Natural killer cell (primary cell): ENCODE measurements around the gene MIGA2. TPM values are rescaled to one million over a fixed set of nuclear protein-coding genes. Genes with fewer than 3 reads are reported as not detected.

Experiments used
- ATAC-seq, 3 donors: fragments of 150-1000 bp in 2 of 3; fragments of 200-7000 bp in 1 of 3; cut with Tn5 transposase; 1 replicate in 1 of 3; 2 replicates in 2 of 3; pipeline ENCODE4 v1.10.0; 2021; ENCODE audit warnings: mild to moderate bottlenecking in 2 of 3, moderate library complexity in 2 of 3
- DNase-seq, 2 donors: peaks; one replicate each; pipeline versions ENCODE4 v3.0.0 to v3.0.0-alpha.2; 2013 to 2021; ENCODE audit warnings: mixed read lengths in 1 of 2
- H3K27ac ChIP-seq: one replicate; pipeline ENCODE4 v1.5.1; 2013; ENCODE audit warnings: mild to moderate bottlenecking, low read length
- H3K27me3 ChIP-seq: one replicate; pipeline ENCODE4 v1.6.1; 2013; ENCODE audit warnings: low read length; ENCODE audit not compliant: control insufficient read depth, insufficient read depth
- H3K36me3 ChIP-seq: one replicate; pipeline ENCODE4 v1.6.1; 2013; ENCODE audit warnings: low read length; ENCODE audit not compliant: control insufficient read depth, insufficient read depth
- H3K4me1 ChIP-seq: one replicate; pipeline ENCODE4 v1.6.1; 2013; ENCODE audit warnings: low read length; ENCODE audit not compliant: control insufficient read depth, insufficient read depth
- H3K4me3 ChIP-seq: one replicate; pipeline ENCODE4 v1.5.1; 2013; ENCODE audit warnings: low read length
- H3K9me3 ChIP-seq: one replicate; pipeline ENCODE4 v1.6.1; 2013; ENCODE audit warnings: low read length; ENCODE audit not compliant: control insufficient read depth, insufficient read depth
- H3K27ac Mint-ChIP-seq, 2 donors: one replicate each; pipeline ENCODE4 v1.8.0; 2022; ENCODE audit warnings: mild to moderate bottlenecking in 2 of 2, mixed read lengths in 2 of 2, moderate library complexity in 1 of 2
- H3K27me3 Mint-ChIP-seq, 2 donors: one replicate each; pipeline ENCODE4 v1.8.0; 2022; ENCODE audit warnings: low read depth in 2 of 2, mixed read lengths in 2 of 2
- H3K36me3 Mint-ChIP-seq: one replicate; pipeline ENCODE4 v1.8.0; 2022; ENCODE audit warnings: mixed read lengths
- H3K4me1 Mint-ChIP-seq, 2 donors: one replicate each; pipeline ENCODE4 v1.8.0; 2022; ENCODE audit warnings: mixed read lengths in 2 of 2
- H3K4me3 Mint-ChIP-seq: one replicate; pipeline ENCODE4 v1.8.0; 2022; ENCODE audit warnings: mild to moderate bottlenecking, moderate library complexity, mixed read lengths
- H3K9me3 Mint-ChIP-seq, 2 donors: one replicate each; pipeline ENCODE4 v1.8.0; 2022; ENCODE audit warnings: mixed read lengths in 2 of 2
- WGBS: methylation state at CpG from one replicate; pipeline ENCODE4 v1.1.7; 2013; ENCODE audit warnings: missing lambda C conversion rate; ENCODE audit not compliant: insufficient coverage; 5-methylcytosine and 5-hydroxymethylcytosine counted together
- intact Hi-C: fragments of 100-400 bp; cut with micrococcal nuclease; formaldehyde crosslinking; loops from one replicate; pipeline ENCODE4 v1.14.2; 2022
- total RNA-seq, 4 donors: library from RNA; stranded (reverse); fragments of 120-200 nt in 1 of 4; gene quantifications; one replicate each; pipeline versions ENCODE4 v1.2.3 to v1.2.4, GENCODE V29; 2013 to 2022
- TF ChIP-seq, protein P1 (sequence below): fragments of 200-600 bp; IDR thresholded peaks from one replicate; pipeline ENCODE4 v1.8.0; 2022; ENCODE audit warnings: antibody characterized with exemption

Gene MIGA2
- total RNA-seq, 3 donors from 2014 or later (not counting 1 experiment from before 2014, with no cell fraction given) = 67.3 to 77.9 (median 73.9) TPM

DNA sequence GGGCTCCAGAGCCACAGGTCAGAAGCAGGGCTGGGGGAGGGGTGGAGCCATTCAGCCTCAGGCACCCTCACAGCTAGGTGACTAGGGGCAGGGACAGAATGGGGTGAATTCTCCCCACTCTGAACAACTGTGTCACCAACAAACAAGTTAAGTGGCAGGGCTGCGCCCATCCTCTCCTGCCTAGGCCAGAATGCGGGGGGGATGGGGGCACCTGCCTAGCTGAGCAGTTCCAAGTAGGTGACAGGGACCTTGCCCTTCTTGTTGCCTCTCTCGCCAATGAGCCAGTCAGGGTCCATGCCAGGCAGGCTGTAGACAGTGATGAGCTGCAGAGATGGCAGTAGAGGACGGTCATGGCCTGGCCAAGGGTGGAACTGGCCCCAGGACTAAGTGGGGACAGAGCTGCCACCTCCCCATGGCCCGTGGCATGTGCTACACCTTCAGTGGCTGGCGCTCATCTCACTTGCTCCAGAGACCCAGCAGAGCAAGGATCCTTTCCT is 27.9 kb upstream of the MIGA2 start:
- Histone ChIP-seq H3K9me3 (no peaks in the 10 kb centered on the region), H3K27me3 (no peaks in the 10 kb centered on the region), H3K4me3 (no peak overlapping the region), H3K4me1 (no peaks in the 10 kb centered on the region), H3K27ac (no peak overlapping the region), H3K36me3 (peaks cover 60% of the 10 kb centered on the region)
- Mint-ChIP-seq H3K27me3 (no peaks in the 10 kb centered on the region), H3K36me3 (no peaks in the 10 kb centered on the region), H3K4me3 (no peak overlapping the region), H3K27ac (no peak overlapping the region), H3K9me3 (no peaks in the 10 kb centered on the region), H3K4me1 (peaks cover 0 to 5% of the 10 kb centered on the region in 2 donors)
- intact Hi-C loops = no loop called here
- ATAC-seq (no peak), DNase-seq (no peak)
- WGBS = 96% methylated on average over 6 of the region's 6 CpGs
- TF ChIP-seq, protein P1, sequence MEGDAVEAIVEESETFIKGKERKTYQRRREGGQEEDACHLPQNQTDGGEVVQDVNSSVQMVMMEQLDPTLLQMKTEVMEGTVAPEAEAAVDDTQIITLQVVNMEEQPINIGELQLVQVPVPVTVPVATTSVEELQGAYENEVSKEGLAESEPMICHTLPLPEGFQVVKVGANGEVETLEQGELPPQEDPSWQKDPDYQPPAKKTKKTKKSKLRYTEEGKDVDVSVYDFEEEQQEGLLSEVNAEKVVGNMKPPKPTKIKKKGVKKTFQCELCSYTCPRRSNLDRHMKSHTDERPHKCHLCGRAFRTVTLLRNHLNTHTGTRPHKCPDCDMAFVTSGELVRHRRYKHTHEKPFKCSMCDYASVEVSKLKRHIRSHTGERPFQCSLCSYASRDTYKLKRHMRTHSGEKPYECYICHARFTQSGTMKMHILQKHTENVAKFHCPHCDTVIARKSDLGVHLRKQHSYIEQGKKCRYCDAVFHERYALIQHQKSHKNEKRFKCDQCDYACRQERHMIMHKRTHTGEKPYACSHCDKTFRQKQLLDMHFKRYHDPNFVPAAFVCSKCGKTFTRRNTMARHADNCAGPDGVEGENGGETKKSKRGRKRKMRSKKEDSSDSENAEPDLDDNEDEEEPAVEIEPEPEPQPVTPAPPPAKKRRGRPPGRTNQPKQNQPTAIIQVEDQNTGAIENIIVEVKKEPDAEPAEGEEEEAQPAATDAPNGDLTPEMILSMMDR = no peak

DNA sequence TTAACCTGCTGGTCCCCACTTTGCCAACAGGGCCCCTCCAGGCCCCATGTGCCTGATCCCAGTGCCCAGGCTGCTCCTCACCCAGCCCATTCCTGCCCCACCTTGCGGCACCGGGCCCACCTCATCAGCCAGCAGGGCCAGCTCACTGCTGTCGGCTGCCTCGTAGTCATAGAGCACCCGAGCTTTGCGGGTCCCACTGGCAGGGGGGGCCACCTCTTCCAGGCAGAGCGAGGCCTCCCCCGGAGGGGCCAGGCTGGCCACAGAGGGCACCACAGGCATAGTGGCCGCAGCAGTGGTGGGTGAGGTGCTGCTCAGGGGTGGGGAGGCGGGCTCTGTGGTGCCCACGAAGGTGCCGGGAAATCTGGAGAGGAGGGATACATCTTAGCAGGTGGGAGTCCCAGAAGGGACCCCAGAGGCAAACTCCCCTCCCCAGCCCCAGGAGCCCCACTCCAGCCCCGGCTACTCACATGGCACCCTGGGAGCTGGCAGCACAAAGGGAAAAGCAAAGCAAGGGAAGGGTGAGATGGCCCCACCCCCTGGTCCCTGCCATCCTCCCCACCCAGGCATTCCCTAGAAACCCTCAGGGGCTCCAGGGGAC is 27.3 kb upstream of the MIGA2 start:
- Mint-ChIP-seq H3K36me3 (no peaks in the 10 kb centered on the region), H3K9me3 (no peaks in the 10 kb centered on the region), H3K27ac (no peak overlapping the region), H3K4me1 (peaks cover 0 to 5% of the 10 kb centered on the region in 2 donors), H3K4me3 (no peak overlapping the region), H3K27me3 (no peaks in the 10 kb centered on the region)
- H3K9me3 ChIP-seq = no peaks in the 10 kb centered on the region
- peaks cover 65% of the 10 kb centered on the region for H3K36me3 ChIP-seq
- DNase-seq (no peak), ATAC-seq (no peak)
- H3K4me1 ChIP-seq = no peaks in the 10 kb centered on the region
- WGBS = 89% methylated on average over 11 of the region's 13 CpGs
- TF ChIP-seq, protein P1 = no peak
- no peaks in the 10 kb centered on the region for H3K27me3 ChIP-seq
- intact Hi-C loops = no loop called here
- no peak overlapping the region for H3K4me3 ChIP-seq
- H3K27ac ChIP-seq = no peak overlapping the region

DNA sequence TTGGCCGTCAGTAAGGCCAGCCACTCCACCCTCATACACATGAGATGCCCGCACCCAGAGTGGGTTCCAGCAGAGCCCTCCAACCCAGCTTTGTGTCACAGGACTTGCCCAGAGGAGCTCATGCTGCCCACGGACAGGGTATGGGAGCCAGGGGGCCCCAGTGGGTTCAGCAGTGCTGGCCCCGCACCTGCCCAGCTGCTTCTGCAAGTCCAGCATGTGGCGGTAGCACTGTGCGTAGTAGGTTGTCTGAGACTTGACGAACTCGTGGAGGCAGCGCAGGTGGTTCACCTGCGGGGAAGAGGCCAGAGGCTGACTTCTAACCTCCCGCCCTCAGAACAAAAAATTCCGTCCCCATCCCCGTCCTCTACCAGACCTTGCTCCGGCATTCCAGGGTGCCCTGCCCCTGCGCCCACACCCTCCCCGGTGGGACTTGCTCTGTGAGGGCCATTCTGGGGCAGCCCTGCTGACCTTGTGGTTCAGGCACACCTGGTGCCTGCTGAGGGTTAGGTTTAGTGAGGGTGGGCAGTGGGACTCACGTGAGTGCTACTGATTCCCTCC is 26.8 kb upstream of the MIGA2 start:
- Histone ChIP-seq H3K4me3 (no peak overlapping the region), H3K27ac (no peak overlapping the region), H3K27me3 (no peaks in the 10 kb centered on the region), H3K36me3 (peaks cover 71% of the 10 kb centered on the region), H3K9me3 (no peaks in the 10 kb centered on the region), H3K4me1 (no peaks in the 10 kb centered on the region)
- intact Hi-C loops = no loop called here
- DNase-seq = peak in 1 of 2 donors; percentile 2
- WGBS = 97% methylated on average over 17 of the region's 17 CpGs
- TF ChIP-seq, protein P1 = no peak
- Mint-ChIP-seq H3K9me3 (no peaks in the 10 kb centered on the region), H3K4me3 (no peak overlapping the region), H3K27ac (no peak overlapping the region), H3K36me3 (no peaks in the 10 kb centered on the region), H3K4me1 (peaks cover 0 to 5% of the 10 kb centered on the region in 2 donors), H3K27me3 (no peaks in the 10 kb centered on the region)
- ATAC-seq = no peak
